PC-9 (cell line): ENCODE data around the gene FOLR2. TPM values are rescaled to one million over a fixed set of nuclear protein-coding genes. Genes with fewer than 3 reads are reported as not detected.

Experiments
- BruUV-seq: library from RNA; stranded (reverse); fragments of 400-500 nt; replicated peaks from 2 replicates; lab custom pipeline; 2021; lab: Mats Ljungman, UMichigan
- CTCF ChIA-PET: fragments of 300-600 bp; sonication (Branson Sonifier 250); formaldehyde crosslinking; loops from one replicate; lab custom pipeline; 2022; ENCODE audit warnings: antibody characterized with exemption; lab: Charles Lee
- POLR2A ChIA-PET: fragments of 300-600 bp; sonication (Branson Sonifier 250); formaldehyde crosslinking; loops from one replicate; lab custom pipeline; 2022; ENCODE audit warnings: antibody characterized with exemption; ENCODE audit not compliant: unreplicated experiment; lab: Charles Lee
- DNase-seq, 2 experiments: peaks; one replicate each; pipeline versions ENCODE4 v3.0.0 to v3.0.0-alpha.2; 2015 to 2022; ENCODE audit warnings: mixed read lengths in 1 of 2
- H2AFZ ChIP-seq: fragments of 200-600 bp; sonication (generic); 2 replicates; pipeline ENCODE4 v1.8.1; 2017; ENCODE audit warnings: antibody characterized with exemption
- H3F3A ChIP-seq: fragments of 200-600 bp; sonication (generic); 2 replicates; pipeline ENCODE4 v1.8.1; 2017; ENCODE audit warnings: antibody characterized with exemption, mild to moderate bottlenecking, low read depth; ENCODE audit not compliant: insufficient read depth
- H3K27ac ChIP-seq: fragments of 200-600 bp; sonication (generic); 2 replicates; pipeline ENCODE4 v1.6.1; 2016; ENCODE audit warnings: mixed run types
- H3K27me3 ChIP-seq: fragments of 200-600 bp; sonication (generic); 2 replicates; pipeline ENCODE4 v1.6.1; 2016; ENCODE audit warnings: low read depth, mixed run types; ENCODE audit not compliant: insufficient read depth
- H3K36me3 ChIP-seq: fragments of 200-600 bp; sonication (generic); 2 replicates; pipeline ENCODE4 v1.6.1; 2016; ENCODE audit warnings: low read depth, mixed run types
- H3K4me1 ChIP-seq: fragments of 200-600 bp; sonication (generic); replicated peaks from 2 replicates; pipeline ENCODE4 v1.6.1; 2016; ENCODE audit warnings: mixed run types; ENCODE audit not compliant: insufficient read depth
- H3K4me2 ChIP-seq: fragments of 200-600 bp; sonication (generic); 2 replicates; pipeline ENCODE4 v1.6.1; 2017; ENCODE audit warnings: mixed run types
- H3K4me3 ChIP-seq: fragments of 200-600 bp; sonication (generic); 2 replicates; pipeline ENCODE4 v1.6.1; 2016; ENCODE audit warnings: mixed run types
- H3K79me2 ChIP-seq: fragments of 200-600 bp; sonication (generic); 2 replicates; pipeline ENCODE4 v1.6.1; 2017; ENCODE audit warnings: low read depth, mixed run types
- H3K9me2 ChIP-seq: fragments of 200-600 bp; sonication (generic); 2 replicates; pipeline ENCODE4 v1.8.1; 2017; ENCODE audit warnings: mild to moderate bottlenecking; ENCODE audit not compliant: insufficient read depth
- H3K9me3 ChIP-seq: fragments of 200-600 bp; sonication (generic); 2 replicates; pipeline ENCODE4 v1.8.1; 2016; ENCODE audit warnings: low read depth; ENCODE audit not compliant: insufficient read depth
- H4K20me1 ChIP-seq: fragments of 200-600 bp; sonication (generic); 2 replicates; pipeline ENCODE4 v1.8.1; 2017; ENCODE audit not compliant: insufficient read depth
- EZH2 ChIP-seq: fragments of 200-600 bp; sonication (generic); IDR thresholded peaks from 2 replicates; pipeline ENCODE4 v1.8.0; 2017; ENCODE audit warnings: antibody characterized with exemption, low read depth
- intact Hi-C: fragments of 100-400 bp; cut with micrococcal nuclease; formaldehyde crosslinking; loops from one replicate; pipeline ENCODE4 v1.10.0; 2022; ENCODE audit not compliant: unreplicated experiment
- total RNA-seq: library from RNA; stranded (reverse); gene quantifications from 2 replicates; pipeline ENCODE4 v1.2.3, GENCODE V29; 2021
- TF ChIP-seq, protein P1 (sequence below): fragments of 200-600 bp; sonication (generic); conservative IDR thresholded peaks from 2 replicates; pipeline ENCODE4 v1.6.1; 2017; ENCODE audit warnings: mixed run types, antibody characterized with exemption, mild to moderate bottlenecking, moderate library complexity

FOLR2 gene
- total RNA-seq, 1 experiment from 2014 or later: not detected

DNA sequence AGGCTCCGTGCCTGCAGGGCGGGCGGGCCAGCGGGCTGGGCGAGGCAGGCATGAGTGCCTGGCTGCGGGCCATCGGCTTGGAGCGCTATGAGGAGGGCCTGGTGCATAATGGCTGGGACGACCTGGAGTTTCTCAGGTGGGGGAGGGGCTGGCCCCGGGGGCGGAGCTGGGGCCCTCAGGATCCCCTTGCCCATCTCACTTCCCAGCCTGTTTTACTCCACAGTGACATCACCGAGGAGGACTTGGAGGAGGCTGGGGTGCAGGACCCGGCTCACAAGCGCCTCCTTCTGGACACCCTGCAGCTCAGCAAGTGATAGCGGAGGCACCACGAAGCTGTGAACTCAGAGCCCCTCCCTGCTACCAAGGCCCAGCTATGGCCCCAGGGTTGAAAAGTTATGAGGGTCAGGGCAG, 21.5 kb downstream of the FOLR2 start:
- CTCF ChIA-PET: interaction anchor here (0.6 kb wide), 1 partner anchor 85 kb away, joined by 16 read pairs; no protein-coding TSS in a partner anchor
- H3K4me3 ChIP-seq: no peak overlapping the region
- POLR2A ChIA-PET: no interaction called here
- H3K9me3 ChIP-seq: no peaks in the 10 kb centered on the region
- no peak overlapping the region for H2AFZ ChIP-seq
- no peaks in the 10 kb centered on the region for H3K27me3 ChIP-seq
- no peaks in the 10 kb centered on the region for H3K4me1 ChIP-seq
- H3K4me2 ChIP-seq: no peak overlapping the region
- peaks cover 41% of the 10 kb centered on the region for H3F3A ChIP-seq
- intact Hi-C loops: no loop called here
- H3K9me2 ChIP-seq: no peaks in the 10 kb centered on the region
- no peak for TF ChIP-seq EZH2
- TF ChIP-seq, protein P1, sequence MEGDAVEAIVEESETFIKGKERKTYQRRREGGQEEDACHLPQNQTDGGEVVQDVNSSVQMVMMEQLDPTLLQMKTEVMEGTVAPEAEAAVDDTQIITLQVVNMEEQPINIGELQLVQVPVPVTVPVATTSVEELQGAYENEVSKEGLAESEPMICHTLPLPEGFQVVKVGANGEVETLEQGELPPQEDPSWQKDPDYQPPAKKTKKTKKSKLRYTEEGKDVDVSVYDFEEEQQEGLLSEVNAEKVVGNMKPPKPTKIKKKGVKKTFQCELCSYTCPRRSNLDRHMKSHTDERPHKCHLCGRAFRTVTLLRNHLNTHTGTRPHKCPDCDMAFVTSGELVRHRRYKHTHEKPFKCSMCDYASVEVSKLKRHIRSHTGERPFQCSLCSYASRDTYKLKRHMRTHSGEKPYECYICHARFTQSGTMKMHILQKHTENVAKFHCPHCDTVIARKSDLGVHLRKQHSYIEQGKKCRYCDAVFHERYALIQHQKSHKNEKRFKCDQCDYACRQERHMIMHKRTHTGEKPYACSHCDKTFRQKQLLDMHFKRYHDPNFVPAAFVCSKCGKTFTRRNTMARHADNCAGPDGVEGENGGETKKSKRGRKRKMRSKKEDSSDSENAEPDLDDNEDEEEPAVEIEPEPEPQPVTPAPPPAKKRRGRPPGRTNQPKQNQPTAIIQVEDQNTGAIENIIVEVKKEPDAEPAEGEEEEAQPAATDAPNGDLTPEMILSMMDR: peak; percentile 61
- no peak overlapping the region for H3K27ac ChIP-seq
- H3K36me3 ChIP-seq: 0 out of 2 replicates have a peak, but pooled peaks cover 4% of the 10 kb centered on the region
- H3K79me2 ChIP-seq: no peaks in the 10 kb centered on the region
- BruUV-seq: no TSS peak
- H4K20me1 ChIP-seq: peaks cover 17% of the 10 kb centered on the region
- peak in 1 of 2 experiments; percentile 46 for DNase-seq

DNA sequence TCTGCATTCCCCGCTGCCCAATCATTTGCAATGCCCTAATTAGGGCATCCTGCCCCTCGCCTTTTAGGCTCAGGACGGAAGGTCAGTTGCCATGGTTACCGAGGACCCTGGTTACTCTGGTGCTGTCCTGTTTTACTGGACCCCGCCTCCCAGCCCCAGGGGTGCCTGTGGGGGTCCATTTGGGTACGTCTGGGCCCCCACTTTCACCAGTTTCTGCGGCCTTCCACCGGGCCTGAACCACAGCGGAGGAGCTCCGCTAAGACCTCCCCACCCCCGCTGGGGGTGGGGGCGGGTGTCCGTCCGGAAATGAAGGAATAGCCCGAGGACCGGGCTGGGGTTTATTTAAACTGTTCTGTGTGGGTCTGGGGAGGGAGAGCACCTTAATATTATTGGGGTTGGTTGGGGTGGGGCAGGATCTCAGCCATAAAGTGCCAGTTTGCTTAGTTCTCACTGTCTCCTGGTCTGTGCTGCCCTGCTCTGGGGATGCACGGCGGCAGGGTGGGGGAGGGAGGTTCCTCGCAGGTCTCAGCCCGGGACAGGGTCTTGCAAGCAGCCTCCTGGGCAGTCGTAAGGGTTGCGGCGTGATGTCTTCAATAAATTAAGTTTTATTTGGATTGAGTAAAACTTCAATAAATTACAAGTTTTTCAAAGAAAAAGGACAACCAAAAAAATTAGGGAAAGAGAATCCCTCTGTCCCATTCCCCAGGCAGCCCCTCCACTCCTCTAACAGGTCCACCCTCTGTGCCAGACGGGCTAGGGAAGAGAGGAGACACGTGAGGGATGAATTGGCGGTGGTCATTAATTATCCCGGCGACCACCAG, 22.1 kb downstream of the FOLR2 start:
- DNase-seq: no peak
- no peak overlapping the region for H3K27ac ChIP-seq
- BruUV-seq: no TSS peak
- no peaks in the 10 kb centered on the region for H3K79me2 ChIP-seq
- H3K4me3 ChIP-seq: no peak overlapping the region
- H3K4me2 ChIP-seq: no peak overlapping the region
- H3K9me2 ChIP-seq: no peaks in the 10 kb centered on the region
- POLR2A ChIA-PET: no interaction called here
- no peaks in the 10 kb centered on the region for H3K27me3 ChIP-seq
- TF ChIP-seq EZH2: no peak
- TF ChIP-seq, protein P1: peak; percentile 16
- intact Hi-C loops: no loop called here
- H3K4me1 ChIP-seq: no peaks in the 10 kb centered on the region
- H3K9me3 ChIP-seq: no peaks in the 10 kb centered on the region
- H3F3A ChIP-seq: peaks cover 37% of the 10 kb centered on the region
- peaks cover 17% of the 10 kb centered on the region for H4K20me1 ChIP-seq
- CTCF ChIA-PET: no interaction called here
- 0 out of 2 replicates have a peak, but pooled peaks cover 4% of the 10 kb centered on the region for H3K36me3 ChIP-seq
- no peak overlapping the region for H2AFZ ChIP-seq

DNA sequence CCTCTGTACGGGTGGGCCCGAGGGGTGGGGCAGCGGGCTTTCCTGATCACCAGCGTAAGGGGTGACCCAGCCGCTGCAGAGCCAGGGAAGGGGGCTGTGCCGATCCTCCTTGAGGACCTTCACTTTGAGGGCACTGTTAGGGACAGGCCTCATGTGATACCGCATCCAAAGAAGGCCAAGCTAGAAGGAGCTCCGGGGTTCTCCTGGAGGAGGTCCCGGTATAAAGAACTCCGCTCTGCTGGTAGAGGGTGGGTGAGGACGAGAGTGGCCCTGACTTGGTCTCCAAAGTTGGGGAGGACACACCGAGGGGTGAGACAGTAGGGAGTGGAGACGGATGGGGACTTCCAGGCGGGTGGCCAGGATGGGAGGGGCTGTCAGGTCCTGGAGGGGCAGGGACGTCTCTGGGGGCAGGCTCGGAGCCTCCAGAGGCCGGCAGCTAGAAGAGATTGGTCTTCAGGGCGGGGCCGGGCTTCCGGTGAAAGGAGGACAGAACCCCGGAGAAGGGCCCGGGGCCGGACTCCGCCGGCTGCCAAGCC, 22.8 kb downstream of the FOLR2 start:
- no peak overlapping the region for H3K4me2 ChIP-seq
- no TSS peak for BruUV-seq
- CTCF ChIA-PET: no interaction called here

More for the DNA sequence above, 22.8 kb downstream of the FOLR2 start:
- peaks cover 2% of the 10 kb centered on the region; the same call in 1 of the 2 replicates for H3K27me3 ChIP-seq
- peak in 1 of 2 experiments; percentile 53 for DNase-seq
- H3K9me3 ChIP-seq: no peaks in the 10 kb centered on the region
- intact Hi-C loops: no loop called here
- no peaks in the 10 kb centered on the region for H3K4me1 ChIP-seq
- H4K20me1 ChIP-seq: peaks cover 13% of the 10 kb centered on the region
- no peak overlapping the region for H3K4me3 ChIP-seq
- H3K79me2 ChIP-seq: no peaks in the 10 kb centered on the region
- H2AFZ ChIP-seq: no peak overlapping the region
- H3F3A ChIP-seq: peaks cover 31% of the 10 kb centered on the region
- 0 out of 2 replicates have a peak, but pooled peaks cover 4% of the 10 kb centered on the region for H3K36me3 ChIP-seq
- no peak overlapping the region for H3K27ac ChIP-seq
- no peaks in the 10 kb centered on the region for H3K9me2 ChIP-seq
- POLR2A ChIA-PET: no interaction called here
- TF ChIP-seq, protein P1: no peak
- no peak for TF ChIP-seq EZH2
